K562 (cell line): ENCODE measurements around the gene ARID4B. TPM values are rescaled to one million over a fixed set of nuclear protein-coding genes. Genes with fewer than 3 reads are reported as not detected.

Experiments used
- ASH1L ChIP-seq: fragments of 450-650 bp; IDR thresholded peaks from 2 replicates; pipeline ENCODE4 v1.6.1; 2018; ENCODE audit warnings: borderline replicate concordance, mild to moderate bottlenecking, low read depth; ENCODE audit not compliant: partially characterized antibody
- CCNT2 ChIP-seq: IDR thresholded peaks from 2 replicates; pipeline ENCODE4 v1.6.1; 2011; ENCODE audit warnings: borderline replicate concordance, low read depth, mild to moderate bottlenecking, moderate library complexity, mixed read lengths, low read length; ENCODE audit not compliant: insufficient read length; ENCODE audit errors: extremely low read depth
- EZH2 ChIP-seq: IDR thresholded peaks from 2 replicates; pipeline ENCODE4 v1.6.1; 2012; ENCODE audit warnings: low read depth, mild to moderate bottlenecking, inconsistent platforms, low read length, borderline replicate concordance
- FUS ChIP-seq: fragments of 200-400 bp; formaldehyde crosslinking; optimal IDR thresholded peaks from 2 replicates; pipeline ENCODE3; 2017; ENCODE audit warnings: low read depth, low read length
- KLF10 ChIP-seq: fragments of 250-450 bp; sonication (Bioruptor Pico); IDR thresholded peaks from 2 replicates; pipeline ENCODE4 v1.6.1; 2021; ENCODE audit warnings: matching md5 sums
- LEF1 ChIP-seq: fragments of 450-650 bp; IDR thresholded peaks from 2 replicates; pipeline ENCODE4 v1.6.1; 2016; ENCODE audit warnings: mild to moderate bottlenecking
- NFRKB ChIP-seq: fragments of 450-650 bp; IDR thresholded peaks from 2 replicates; pipeline ENCODE4 v1.6.1; 2016; ENCODE audit warnings: low read depth
- POLR3G ChIP-seq: IDR thresholded peaks from 2 replicates; pipeline ENCODE4 v1.6.1; 2011; ENCODE audit not compliant: insufficient read length, insufficient replicate concordance; ENCODE audit errors: extremely low read depth
- RBM34 ChIP-seq: fragments of 200-400 bp; formaldehyde crosslinking; IDR thresholded peaks from 2 replicates; pipeline ENCODE4 v1.6.1; 2018; ENCODE audit warnings: low read length, borderline replicate concordance; ENCODE audit not compliant: insufficient read depth
- THRAP3 ChIP-seq: fragments of 450-650 bp; IDR thresholded peaks from 2 replicates; pipeline ENCODE4 v1.6.1; 2016; ENCODE audit warnings: mild to moderate bottlenecking, inconsistent platforms, borderline replicate concordance
- TOE1 ChIP-seq, 2 experiments: fragments of 450-650 bp in 1 of 2; sonication (generic) in 1 of 2; formaldehyde crosslinking in 1 of 2; IDR thresholded peaks; 2 replicates each; pipeline versions ENCODE4 v1.7.1 to v1.8.0; 2016 to 2022; ENCODE audit warnings: borderline replicate concordance in 2 of 2, mild to moderate bottlenecking in 2 of 2, antibody characterized with exemption in 1 of 2, inconsistent platforms in 1 of 2, low read depth in 1 of 2, missing genetic modification reagents in 1 of 2, moderate library complexity in 1 of 2
- XRCC3 ChIP-seq: fragments of 450-650 bp; IDR thresholded peaks from 2 replicates; pipeline ENCODE4 v1.6.1; 2017; ENCODE audit warnings: mild to moderate bottlenecking, moderate library complexity
- XRCC4 ChIP-seq: IDR thresholded peaks from one replicate; pipeline ENCODE4 v1.6.1; 2011; ENCODE audit not compliant: insufficient read depth, insufficient read length; ENCODE audit errors: extremely low read depth
- ZNF12 ChIP-seq: sonication (generic); formaldehyde crosslinking; IDR thresholded peaks from 2 replicates; pipeline ENCODE4 v1.4.0; 2020; ENCODE audit warnings: mild to moderate bottlenecking, missing genetic modification reagents
- ZNF121 ChIP-seq: sonication (generic); formaldehyde crosslinking; conservative IDR thresholded peaks from 2 replicates; pipeline ENCODE4 v1.8.0; 2022; ENCODE audit warnings: missing genetic modification reagents
- ZNF431 ChIP-seq: sonication (generic); formaldehyde crosslinking; IDR thresholded peaks from 2 replicates; pipeline ENCODE4 v1.8.0; 2022; ENCODE audit warnings: mild to moderate bottlenecking, missing genetic modification reagents
- ZNF644 ChIP-seq: fragments of 200-800 bp; sonication (Bioruptor generic); IDR thresholded peaks from 2 replicates; pipeline ENCODE4 v1.6.1; 2016; ENCODE audit warnings: low read depth, missing genetic modification characterization, missing compliant biosample characterization
- polyA plus RNA-seq, 8 experiments: library from polyadenylated mRNA; depleted of rRNA in 4 of 8; stranded (reverse) in 5 of 8; unstranded in 3 of 8; fragments of >200 nt; fragmentation: Nextera tagmentation in 2 of 8; fragmentation: Illumina TruSeq in 1 of 8; extraction: Ambion mirVana in 2 of 8; extraction: Trizol in 1 of 8; gene quantifications; 2 replicates each; pipeline versions ENCODE4 v1.2.1 to v1.2.3, GENCODE V29; 2011 to 2014; ENCODE audit warnings: inconsistent platforms in 1 of 8, missing spikeins in 1 of 8
- total RNA-seq, 7 experiments: library from RNA; depleted of rRNA in 6 of 7; stranded (reverse); fragments of >200 nt in 6 of 7; fragmentation: Illumina TruSeq in 2 of 7; extraction: Trizol in 2 of 7; gene quantifications; 2 replicates each; pipeline versions ENCODE4 v1.2.1 to v1.2.3, GENCODE V29; 2011 to 2021; ENCODE audit warnings: low replicate concordance in 1 of 7
- TF ChIP-seq, protein P1 (sequence below), 2 experiments: fragments of 450-650 bp in 1 of 2; sonication (generic) in 1 of 2; formaldehyde crosslinking; conservative IDR thresholded peaks; 2 replicates each; pipeline versions ENCODE4 v1.4.0 to v1.8.1; 2020 to 2022; ENCODE audit warnings: mild to moderate bottlenecking in 1 of 2, missing genetic modification reagents in 1 of 2
- TF ChIP-seq, protein P2 (sequence below): fragments of 450-650 bp; IDR thresholded peaks from 2 replicates; pipeline ENCODE4 v1.6.1; 2016; ENCODE audit warnings: borderline replicate concordance
- TF ChIP-seq, protein P3 (sequence below): fragments of 450-650 bp; IDR thresholded peaks from 2 replicates; pipeline ENCODE4 v1.6.1; 2017; ENCODE audit warnings: mild to moderate bottlenecking, moderate library complexity
- TF ChIP-seq, protein P4 (sequence below): sonication (generic); formaldehyde crosslinking; IDR thresholded peaks from 2 replicates; pipeline ENCODE4 v1.8.0; 2022; ENCODE audit warnings: missing genetic modification reagents, mild to moderate bottlenecking, borderline replicate concordance

ARID4B gene
- total and polyA plus RNA-seq, 9 of the 15 experiments (the other 6 are each of a cell fraction or from before 2014, with no cell fraction given): 8.4 to 38.9 (median 18.5) TPM

DNA sequence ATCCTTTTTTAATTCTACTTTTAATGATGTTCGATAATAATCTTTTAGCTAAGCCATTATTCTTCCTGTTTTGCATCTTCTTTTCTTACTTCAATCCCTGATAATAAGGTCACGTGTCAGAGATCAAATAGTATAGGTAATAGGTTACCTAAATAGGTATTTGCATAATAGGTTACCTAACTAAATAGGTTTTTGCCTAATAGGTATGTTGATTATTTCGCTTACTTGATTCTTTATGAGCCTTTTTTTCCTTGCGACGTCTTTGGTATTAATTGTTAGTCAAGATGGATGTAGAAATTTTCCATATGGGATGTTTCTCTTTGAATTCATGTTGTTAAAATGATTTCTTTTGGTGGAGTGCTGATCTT, 2.9 kb upstream of the ARID4B start (continued):
- TF ChIP-seq, protein P1, sequence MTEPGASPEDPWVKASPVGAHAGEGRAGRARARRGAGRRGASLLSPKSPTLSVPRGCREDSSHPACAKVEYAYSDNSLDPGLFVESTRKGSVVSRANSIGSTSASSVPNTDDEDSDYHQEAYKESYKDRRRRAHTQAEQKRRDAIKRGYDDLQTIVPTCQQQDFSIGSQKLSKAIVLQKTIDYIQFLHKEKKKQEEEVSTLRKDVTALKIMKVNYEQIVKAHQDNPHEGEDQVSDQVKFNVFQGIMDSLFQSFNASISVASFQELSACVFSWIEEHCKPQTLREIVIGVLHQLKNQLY (CRISPR knock-in tag; conservative IDR thresholded peaks at IDR 0.05): no peak
- TF ChIP-seq ASH1L (no peak), XRCC3 (no peak), NFRKB (no peak), LEF1 (peak; percentile 50; the same call in 1 of the 2 replicates), TOE1 (IDR thresholded peaks at IDR 0.05; ENCODE audit: borderline replicate concordance) (peak; percentile 54; the same call in 1 of the 2 replicates), TOE1 (CRISPR knock-in tag; IDR thresholded peaks at IDR 0.05; ENCODE audit: borderline replicate concordance, low read depth) (no peak), EZH2 (no peak), ZNF12 (CRISPR knock-in tag) (no peak), ZNF644 (no peak), CCNT2 (no peak), ZNF121 (CRISPR knock-in tag) (no peak), ZNF431 (no peak), RBM34 (no peak), POLR3G (no peak), KLF10 (CRISPR knock-in tag) (no peak), XRCC4 (no peak), FUS (no peak), THRAP3 (peak; percentile 32; the same call in 1 of the 2 replicates)
- TF ChIP-seq, protein P2, sequence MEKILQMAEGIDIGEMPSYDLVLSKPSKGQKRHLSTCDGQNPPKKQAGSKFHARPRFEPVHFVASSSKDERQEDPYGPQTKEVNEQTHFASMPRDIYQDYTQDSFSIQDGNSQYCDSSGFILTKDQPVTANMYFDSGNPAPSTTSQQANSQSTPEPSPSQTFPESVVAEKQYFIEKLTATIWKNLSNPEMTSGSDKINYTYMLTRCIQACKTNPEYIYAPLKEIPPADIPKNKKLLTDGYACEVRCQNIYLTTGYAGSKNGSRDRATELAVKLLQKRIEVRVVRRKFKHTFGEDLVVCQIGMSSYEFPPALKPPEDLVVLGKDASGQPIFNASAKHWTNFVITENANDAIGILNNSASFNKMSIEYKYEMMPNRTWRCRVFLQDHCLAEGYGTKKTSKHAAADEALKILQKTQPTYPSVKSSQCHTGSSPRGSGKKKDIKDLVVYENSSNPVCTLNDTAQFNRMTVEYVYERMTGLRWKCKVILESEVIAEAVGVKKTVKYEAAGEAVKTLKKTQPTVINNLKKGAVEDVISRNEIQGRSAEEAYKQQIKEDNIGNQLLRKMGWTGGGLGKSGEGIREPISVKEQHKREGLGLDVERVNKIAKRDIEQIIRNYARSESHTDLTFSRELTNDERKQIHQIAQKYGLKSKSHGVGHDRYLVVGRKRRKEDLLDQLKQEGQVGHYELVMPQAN: no peak
- TF ChIP-seq, protein P3, sequence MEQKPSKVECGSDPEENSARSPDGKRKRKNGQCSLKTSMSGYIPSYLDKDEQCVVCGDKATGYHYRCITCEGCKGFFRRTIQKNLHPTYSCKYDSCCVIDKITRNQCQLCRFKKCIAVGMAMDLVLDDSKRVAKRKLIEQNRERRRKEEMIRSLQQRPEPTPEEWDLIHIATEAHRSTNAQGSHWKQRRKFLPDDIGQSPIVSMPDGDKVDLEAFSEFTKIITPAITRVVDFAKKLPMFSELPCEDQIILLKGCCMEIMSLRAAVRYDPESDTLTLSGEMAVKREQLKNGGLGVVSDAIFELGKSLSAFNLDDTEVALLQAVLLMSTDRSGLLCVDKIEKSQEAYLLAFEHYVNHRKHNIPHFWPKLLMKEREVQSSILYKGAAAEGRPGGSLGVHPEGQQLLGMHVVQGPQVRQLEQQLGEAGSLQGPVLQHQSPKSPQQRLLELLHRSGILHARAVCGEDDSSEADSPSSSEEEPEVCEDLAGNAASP: no peak
- TF ChIP-seq, protein P4, sequence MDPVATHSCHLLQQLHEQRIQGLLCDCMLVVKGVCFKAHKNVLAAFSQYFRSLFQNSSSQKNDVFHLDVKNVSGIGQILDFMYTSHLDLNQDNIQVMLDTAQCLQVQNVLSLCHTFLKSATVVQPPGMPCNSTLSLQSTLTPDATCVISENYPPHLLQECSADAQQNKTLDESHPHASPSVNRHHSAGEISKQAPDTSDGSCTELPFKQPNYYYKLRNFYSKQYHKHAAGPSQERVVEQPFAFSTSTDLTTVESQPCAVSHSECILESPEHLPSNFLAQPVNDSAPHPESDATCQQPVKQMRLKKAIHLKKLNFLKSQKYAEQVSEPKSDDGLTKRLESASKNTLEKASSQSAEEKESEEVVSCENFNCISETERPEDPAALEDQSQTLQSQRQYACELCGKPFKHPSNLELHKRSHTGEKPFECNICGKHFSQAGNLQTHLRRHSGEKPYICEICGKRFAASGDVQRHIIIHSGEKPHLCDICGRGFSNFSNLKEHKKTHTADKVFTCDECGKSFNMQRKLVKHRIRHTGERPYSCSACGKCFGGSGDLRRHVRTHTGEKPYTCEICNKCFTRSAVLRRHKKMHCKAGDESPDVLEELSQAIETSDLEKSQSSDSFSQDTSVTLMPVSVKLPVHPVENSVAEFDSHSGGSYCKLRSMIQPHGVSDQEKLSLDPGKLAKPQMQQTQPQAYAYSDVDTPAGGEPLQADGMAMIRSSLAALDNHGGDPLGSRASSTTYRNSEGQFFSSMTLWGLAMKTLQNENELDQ: no peak
